ENCODE measurements around the gene P2RX3.
"Not testable (repeated sequence)": the region's sequence is repeated elsewhere in the genome, so short reads cannot be mapped to it uniquely, and the experiment has no call there.

P2RX3 gene

GRCh38 chr11:57353852-57354251 is 15.7 kb downstream of the P2RX3 start:
- no peak for DNase-seq

DNA sequence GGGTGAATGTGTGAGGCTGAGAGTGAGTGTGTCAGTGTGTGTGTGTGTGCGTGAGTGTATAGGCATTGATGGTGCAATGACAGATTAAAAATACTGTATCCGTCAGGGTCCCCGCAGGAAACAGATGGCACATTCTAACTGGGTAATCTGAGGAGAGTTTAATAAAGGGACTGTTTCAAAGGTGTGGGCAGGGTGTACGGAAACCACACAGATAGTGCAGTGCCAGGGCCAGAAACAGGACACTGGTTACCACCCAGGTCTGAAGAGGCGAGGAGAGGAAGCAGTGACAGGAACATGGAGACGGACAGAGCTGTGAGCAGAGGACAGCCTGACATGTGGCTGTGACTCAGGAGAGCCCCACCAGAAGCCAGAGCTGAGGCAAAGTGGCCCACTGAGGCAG is 16.5 kb downstream of the P2RX3 start:
- no peak for DNase-seq

DNA sequence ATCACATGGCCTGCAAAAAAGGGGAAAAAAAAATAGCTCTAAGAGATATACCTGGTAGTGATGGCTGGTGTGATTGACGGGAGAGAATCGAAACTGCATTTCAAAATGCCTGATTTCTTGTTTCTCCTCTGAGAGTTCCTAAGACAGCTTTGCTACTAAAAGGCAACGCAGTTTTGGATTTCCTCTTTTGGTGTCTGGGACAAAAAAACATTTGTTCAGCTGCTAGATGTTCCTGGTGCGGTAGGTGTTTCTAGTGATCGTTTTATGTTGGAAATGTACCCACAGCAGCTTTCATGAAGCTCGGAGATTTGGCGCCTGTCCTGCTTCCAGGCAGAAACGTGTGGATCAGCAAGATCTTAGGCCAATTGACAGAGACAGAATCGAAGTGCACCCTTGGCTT is 18.1 kb downstream of the P2RX3 start:
- DNase-seq = no peak

DNA sequence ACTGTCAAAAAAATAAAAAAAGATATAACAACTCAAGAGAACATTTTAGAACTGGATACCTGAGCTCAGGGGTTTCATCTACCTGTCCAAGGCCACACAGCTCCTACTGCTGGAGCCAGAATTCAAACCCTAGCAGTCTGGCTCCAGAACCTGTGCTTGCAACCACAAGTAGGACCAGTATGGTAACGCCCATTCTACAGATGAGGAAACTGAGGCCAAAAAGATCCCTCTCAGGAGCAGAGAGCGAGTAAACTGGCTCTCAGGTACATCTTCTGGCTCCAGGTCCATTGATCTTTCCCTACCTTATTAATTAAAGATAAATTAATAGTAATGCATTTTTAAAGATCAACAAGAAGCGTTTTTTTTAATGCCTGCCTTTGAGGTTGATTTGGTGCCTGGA is 19.2 kb downstream of the P2RX3 start:
- DNase-seq = no peak

DNA sequence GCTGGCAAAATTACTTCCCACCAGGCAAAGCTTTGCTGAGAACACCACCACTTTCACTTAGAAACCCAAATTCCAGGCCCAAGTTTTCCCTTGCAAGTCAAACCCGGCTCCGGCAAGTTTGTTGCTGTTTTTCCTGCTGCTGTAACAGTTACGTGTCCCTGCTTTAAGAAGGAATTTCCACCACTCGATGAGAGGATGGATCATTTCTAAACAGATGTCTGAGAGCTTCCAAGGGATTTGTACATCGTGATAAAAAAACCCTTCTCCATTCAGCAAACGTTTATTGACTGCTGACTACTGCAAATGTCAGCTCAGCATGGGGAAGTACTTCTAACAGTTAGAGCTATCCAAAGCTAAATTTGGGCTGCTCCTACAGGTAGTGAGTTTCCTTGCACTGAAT is 19.7 kb downstream of the P2RX3 start:
- DNase-seq = no peak

DNA sequence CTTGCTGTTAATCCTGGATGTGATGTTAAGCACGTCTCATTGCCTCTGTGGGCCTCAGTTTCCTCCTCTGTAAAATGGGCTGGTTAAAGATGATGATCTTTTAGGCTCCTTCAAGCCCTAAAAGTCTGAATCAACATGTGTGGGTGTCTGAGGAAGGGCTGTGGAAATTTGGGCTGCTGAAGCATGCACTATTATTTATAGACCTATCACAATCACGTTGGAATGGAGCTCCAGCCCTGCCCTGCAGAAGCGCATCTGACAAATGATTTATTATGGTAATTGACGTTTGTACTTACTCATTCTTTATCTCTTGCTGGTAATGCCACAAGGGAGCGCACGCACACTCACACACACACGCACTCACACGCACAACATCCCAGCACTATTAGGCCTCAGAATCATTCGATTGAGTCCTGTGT is 20.4 kb downstream of the P2RX3 start:
- DNase-seq = no peak

GRCh38 chr11:57358991-57359390 is 20.8 kb downstream of the P2RX3 start:
- no peak for DNase-seq

DNA sequence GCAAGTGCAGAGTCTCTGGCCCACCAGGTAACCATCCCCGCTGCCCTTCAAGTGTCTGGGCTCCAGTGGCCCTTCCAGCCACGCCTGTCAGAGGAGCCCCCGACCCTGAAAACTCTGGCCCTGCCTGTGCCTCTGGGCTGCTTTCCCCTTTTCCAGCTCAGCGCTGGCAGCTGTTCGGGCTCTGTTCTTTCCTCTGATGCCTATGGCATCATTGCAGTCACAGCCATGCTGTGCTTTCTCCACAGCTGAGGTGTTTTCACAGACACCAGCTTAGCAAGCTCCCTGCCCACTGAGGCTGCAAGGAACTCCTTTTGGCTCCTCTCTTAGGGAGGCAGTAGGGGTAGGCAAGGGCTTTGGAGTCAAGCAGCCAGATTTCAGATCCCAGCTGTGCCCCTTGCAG is 21.2 kb downstream of the P2RX3 start:
- no peak for DNase-seq

GRCh38 chr11:57359896-57360690 is 21.9 kb downstream of the P2RX3 start:
- no peak for DNase-seq

DNA sequence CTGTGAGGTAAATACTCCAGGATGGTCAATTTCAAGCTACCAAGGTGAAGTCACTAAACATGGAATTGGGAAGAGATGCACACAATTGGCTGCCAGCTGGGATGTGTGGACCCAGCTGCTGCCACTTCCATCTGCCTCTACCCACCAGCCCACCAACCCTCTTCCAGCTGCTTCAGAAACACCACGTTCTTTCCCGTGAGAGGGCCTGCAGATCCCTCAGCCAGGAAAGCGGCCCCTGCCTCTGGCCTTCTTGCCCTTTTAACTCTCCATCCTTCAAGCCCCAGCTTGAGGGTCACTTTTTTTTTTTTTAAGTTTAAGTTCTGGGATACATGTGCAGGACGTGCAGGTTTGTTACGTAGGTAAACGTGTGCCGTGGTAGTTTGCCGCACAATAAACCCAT is 22.8 kb downstream of the P2RX3 start:
- DNase-seq = no peak

DNA sequence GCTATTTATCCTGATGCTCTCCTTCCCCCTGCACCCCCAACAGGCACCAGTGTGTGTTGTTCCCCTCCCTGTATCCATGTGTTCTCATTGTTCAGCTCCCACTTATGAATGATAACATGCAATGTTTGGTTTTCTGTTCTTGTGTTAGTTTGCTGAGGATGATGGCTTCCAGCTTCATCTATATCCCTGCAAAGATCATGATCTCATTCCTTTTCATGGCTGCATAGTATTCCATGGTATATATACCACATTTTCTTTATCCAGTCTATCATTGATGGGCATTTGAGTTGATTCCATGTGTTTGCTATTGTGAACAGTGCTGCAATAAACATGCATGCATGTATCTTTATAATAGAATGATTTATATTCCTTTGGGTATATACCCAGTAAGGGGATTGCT is 23.3 kb downstream of the P2RX3 start:
- DNase-seq = not testable (repeated sequence)

GRCh38 chr11:57361926-57362325 is 23.8 kb downstream of the P2RX3 start:
- no peak for DNase-seq

DNA sequence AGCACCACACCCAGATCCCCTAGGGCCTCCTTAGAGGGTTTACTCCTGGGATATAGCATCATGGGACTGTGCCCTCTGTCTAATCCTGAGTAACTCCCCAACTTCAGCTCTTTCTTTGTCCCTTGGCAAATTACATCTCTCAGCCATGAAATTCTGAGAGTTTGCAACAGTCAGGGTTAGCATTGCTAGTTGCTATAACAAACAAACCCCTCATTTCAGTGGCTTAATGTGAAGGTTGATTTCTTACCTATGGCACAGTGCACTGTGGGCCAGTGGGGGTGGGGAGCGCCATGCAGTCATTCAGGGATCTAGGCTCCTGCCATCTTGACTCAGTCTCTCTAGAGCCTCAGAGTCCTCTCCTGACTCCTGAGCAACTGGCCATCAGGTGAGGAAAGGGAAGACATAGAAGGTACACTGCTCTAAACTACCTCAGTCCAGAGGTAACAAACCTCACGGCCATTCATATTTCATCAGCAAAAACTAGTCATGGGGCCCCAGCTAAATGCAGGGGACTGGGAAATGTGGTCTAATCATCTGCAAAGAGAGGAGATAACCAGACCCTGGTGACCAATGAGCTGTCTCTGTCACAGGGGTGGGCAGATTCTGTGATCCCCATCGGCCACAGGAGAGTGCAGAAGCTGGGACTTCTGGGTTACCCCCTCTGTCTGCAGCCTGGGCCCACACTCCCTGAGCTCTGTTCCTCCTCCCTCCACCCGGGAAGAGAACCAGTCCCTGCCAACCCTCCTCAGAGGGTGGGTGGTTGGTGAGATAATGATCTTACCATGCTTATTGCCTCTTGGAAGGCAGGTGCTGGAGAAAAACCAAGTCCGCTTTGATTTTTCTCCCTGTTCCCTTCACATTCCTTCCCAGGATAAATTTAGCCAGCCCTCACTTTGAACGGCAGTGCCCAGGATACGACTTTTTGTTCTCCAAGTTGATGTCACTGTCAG is 25.3 kb downstream of the P2RX3 start:
- no peak for DNase-seq

GRCh38 chr11:57364851-57365660 is 26.9 kb downstream of the P2RX3 start:
- DNase-seq = no peak

DNA sequence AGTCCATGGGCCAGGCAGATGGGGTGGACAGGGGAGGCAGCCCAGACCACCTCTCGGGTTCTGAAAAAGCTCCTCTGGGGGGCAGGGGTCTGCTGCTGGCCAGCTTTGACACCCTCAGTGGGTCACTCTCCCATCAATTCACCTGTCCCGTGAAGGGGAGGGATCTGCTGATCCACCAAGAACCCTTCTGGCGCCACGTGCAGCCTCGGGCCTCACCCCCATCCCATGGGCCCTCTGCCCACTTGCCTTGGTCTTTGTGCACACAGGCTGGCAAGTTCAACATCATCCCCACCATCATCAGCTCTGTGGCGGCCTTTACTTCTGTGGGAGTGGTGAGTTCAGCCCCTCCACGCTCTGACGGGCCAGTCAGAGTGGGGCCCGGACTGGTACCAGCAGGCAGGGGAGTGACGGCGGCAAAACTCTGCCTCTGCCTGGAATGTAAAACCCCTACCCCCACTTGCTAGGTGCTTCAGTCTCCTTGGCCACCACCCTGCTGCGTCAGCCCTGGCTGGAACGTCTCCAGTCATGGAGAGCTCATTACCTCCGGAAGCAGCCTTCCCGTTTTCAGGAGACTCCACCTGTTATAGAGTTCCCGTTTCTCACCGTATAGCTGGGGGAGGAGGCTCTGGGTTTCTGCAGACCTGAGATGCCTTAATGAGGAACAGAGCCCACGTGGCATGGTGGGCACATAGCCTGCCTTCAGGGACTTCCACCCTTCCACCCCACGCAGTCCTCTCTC is 30.1 kb downstream of the P2RX3 start:
- DNase-seq = no peak

- DNase-seq = no peak
Observed at GRCh38 chr11:57368845-57369232, 30.7 kb downstream of the P2RX3 start.

DNA sequence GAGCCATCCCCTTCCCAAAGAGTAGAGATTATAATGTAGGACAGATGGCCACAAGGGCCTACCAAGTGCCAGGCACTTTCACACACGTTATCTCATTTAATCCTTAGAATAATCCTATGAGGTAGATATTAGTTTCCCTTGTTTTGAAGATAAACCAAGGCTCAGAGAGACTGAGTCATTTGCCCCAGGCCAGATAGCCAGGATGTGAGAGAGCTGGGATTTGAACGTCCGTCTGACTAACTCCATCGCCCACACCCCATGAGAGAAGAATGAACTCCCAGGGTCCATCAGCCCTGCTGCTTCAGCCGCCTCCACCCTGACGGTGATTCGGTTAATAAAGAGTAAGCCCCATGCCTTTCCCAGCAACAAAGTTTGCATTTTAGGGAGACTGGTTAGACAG is 32.1 kb downstream of the P2RX3 start:
- no peak for DNase-seq

DNA sequence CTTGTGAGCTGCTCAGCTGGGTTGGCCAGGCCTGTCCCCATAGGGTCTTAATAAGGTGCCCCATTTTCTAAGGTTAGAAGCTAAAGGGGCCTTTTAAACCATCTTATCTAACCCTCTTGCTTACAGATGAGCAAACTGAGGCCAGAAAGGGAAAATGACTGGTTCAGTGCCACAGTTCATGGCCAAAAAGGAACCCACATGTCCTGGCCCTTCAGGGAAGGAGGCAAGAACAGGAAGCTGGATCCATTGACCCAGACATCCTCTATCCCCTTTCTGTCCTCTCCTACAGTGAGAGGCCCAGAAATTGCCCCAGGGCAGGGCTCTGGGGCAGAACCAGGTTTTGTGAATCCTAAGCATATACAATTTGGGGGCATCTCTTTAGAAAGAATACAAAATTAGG is 32.8 kb downstream of the P2RX3 start:
- no peak for DNase-seq

DNA sequence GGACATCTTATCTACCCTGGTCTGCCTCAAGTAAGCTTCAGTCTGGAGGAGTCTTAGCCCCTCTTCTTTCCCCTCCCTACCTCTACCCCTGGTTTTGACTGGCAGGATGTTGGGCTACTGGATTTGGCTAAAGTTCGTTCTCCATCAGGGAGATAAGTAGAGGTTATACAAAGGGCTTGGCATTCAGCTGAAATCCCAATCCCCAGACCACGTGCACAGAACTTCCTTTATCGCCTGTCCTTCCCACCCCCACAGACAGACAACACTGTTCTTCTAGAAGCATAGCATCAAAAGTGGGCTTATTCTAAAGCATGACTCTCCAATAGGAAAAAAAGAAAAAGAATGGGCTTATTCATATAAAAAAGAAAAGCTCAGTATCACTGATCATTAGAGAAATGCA is 35.0 kb downstream of the P2RX3 start:
- no peak for DNase-seq

DNA sequence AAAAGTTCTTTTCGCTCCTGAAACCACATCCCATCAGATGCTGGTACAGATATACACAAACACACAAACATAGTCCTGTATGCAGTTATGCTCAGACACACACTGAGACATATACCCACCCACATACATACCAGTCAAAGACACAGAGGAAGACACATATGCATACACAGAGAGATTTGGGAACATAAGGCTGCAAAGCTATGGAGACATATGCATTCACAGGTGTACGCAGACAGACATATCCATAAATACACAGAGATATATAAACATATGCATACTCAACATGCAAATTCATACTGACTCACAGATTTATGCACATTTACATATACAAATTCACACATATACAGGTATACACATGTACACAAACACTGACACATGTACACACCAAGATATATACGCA is 36.8 kb downstream of the P2RX3 start:
- DNase-seq = no peak

DNA sequence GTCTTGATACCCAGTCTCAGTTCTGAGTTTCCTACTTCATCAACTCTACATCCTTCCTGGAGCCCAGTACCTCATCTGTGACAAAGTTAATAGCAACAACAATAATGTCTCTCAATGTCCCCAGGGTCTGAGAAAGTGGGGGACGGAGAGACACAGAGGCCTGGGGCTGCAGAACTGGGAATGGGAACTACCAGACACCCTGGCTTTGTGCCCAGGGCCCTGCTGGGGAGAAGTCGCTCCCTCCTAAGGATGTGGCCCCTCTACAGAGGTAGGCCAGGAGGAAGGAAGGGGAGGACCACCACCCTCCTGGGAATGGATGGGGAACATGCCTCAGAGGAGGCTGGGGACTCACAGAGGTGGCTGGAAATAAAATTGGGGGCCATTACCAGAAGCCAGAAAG is 37.3 kb downstream of the P2RX3 start:
- no peak for DNase-seq
